GM12875 (cell line): Measurements from ENCODE around the gene MB21D2.
"Not testable (repeated sequence)": the region's sequence is repeated elsewhere in the genome, so short reads cannot be mapped to it uniquely, and the experiment has no call there.

Experiments
- H3K4me3 ChIP-seq: one replicate; pipeline ENCODE4 v1.5.1; 2011; ENCODE audit warnings: low read depth, low read length, control low read depth
- CTCF ChIP-seq: IDR thresholded peaks from 2 replicates; pipeline ENCODE4 v1.5.1; 2011; ENCODE audit warnings: low read depth, mild to moderate bottlenecking, control low read depth, inconsistent platforms, low read length, moderate library complexity, borderline replicate concordance; ENCODE audit not compliant: insufficient read depth

The MB21D2 gene

GRCh38 chr3:192804502-192804901, 113.2 kb downstream of the MB21D2 start:
- TF ChIP-seq CTCF: no peak
- H3K4me3 ChIP-seq: no peak overlapping the region

DNA sequence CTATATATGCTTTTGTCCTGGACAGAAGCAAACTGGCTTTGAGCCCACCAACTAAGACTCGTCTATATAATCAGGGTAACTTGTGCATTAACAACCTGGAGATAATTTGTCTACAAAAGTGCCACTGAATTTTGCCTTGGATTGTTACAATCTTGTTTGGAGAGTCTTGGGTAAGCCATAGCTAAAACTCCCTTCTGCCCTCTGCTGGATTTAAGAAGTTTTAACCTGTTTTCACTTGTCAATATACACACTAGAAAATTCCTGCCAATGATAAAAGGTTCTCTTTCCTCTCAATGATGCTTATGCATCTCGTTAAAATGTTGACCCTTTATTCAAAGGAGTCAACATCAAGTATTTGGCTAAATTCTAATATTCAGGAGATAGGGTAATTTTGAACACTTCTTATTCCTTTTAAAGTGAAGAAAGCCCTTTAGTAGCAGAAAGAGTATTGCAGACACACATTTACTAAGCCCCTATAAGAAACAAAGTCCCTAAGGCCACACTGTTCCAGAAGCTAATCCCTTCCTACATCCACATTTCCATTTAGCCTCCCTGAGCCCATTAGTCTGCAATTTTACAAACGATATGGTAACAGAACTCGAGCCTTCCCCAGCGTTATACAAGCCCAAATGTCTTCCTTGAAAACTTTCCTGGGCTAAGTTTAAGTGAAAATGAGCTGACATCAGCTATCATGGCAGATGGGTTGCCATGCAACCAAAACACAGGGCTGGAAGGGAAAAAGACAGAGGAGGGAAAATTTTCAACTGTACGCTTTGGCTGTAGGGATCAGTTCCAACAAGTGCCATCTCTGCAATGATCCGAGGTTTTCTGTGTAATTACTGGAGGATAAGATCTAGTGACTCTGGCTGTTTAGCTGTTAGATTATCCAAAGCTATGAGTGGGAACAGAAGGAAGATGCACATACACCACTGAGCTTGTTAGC, 114.4 kb downstream of the MB21D2 start:
- TF ChIP-seq CTCF: peak; percentile 45; the same call in 1 of the 2 replicates
- no peak overlapping the region for H3K4me3 ChIP-seq

DNA sequence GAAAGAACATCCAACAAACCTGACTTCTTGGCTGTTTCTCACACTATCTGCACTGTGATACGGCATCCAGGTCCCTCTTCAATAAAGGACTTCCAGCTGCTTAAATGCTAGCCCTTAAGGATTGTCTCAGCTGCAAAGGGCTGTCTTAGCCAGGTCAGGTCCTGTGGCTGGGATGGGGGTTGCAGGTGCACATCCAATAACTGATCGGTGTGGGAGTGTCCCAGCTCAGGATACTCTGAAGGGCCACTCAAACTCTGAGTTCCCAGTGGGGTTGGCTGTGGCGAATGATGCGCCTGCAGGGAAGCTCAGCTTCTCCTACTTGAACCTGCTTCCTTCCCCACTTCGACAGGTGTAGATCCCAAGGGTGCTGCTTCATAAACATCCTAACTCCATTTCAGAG, 115.7 kb downstream of the MB21D2 start:
- no peak for TF ChIP-seq CTCF

GRCh38 chr3:192799721-192800120, 117.9 kb downstream of the MB21D2 start:
- no peak for TF ChIP-seq CTCF
- no peak overlapping the region for H3K4me3 ChIP-seq

More for the DNA sequence above, 115.7 kb downstream of the MB21D2 start:
- no peak overlapping the region for H3K4me3 ChIP-seq

DNA sequence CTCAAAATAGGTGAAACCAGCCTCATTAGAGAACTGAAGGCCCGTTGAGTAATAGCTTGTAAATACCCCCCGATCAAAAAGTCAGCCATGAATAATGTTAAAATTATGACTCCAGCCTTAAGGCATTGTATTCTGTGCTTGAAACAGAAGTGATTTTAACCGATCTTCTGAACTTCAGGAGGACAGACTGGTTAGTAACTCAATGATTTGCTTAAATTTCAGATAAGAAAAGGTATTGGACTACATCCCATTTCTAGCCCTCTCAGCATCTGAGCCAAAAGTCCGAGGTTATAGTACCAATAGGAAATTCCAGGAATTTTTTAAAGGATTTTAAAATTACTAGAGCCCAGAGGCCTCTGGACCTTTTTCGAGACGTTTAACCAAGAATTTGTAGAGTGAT, 122.6 kb downstream of the MB21D2 start:
- H3K4me3 ChIP-seq: no peak overlapping the region
- TF ChIP-seq CTCF: no peak

DNA sequence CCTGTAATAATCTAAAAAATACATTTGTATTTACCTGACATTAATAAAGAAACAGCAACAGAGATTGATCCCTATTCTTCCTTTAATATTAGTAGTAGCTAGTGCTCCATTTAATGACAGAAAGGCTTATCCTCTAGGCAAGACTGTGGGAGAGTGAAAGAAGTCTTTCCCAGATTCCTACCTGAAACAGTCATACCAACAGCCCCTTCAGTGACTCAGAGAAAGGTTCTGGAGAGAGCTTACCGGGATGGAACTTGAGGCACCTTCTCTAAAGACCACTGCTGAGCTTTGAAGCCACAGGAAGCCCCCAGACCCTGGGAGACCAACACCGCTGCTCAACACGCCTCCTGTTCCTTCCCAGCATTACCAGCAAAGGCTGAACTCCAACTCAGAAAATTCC, 123.4 kb downstream of the MB21D2 start:
- no peak for TF ChIP-seq CTCF
- H3K4me3 ChIP-seq: no peak overlapping the region

DNA sequence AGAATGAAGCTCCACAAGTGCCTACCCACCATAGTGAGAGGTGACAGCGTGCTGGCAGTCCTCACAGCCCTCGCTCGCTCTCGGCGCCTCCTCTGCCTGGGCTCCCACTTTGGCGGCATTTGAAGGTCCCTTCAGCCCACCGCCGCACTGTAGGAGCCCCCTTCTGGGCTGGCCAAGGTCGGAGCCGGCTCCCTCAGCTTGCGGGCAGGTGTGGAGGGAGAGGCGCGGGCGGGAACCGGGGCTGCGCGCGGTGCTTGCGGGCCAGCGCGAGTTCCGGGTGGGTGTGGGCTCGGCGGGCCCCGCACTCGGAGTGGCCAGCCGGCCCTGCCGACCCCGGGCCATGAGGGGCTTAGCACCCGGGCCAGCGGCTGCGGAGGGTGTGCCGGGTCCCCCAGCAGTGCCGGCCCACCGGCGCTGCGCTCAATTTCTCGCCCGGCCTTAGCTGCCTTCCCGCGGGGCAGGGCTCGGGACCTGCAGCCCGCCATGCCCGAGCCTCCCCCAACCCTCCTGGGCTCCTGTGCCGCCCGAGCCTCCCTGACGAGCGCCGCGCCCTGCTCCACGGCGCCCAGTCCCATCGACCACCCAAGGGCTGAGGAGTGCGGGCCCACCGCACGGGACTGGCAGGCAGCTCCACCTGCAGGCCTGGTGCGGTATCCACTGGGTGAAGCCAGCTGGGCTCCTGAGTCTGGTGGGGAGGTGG, 128.7 kb downstream of the MB21D2 start:
- not testable (repeated sequence) for H3K4me3 ChIP-seq
